ENCODE data around the gene TNS3. TPM values are rescaled to one million over a fixed set of nuclear protein-coding genes. Genes with fewer than 3 reads are reported as not detected.

TNS3 gene
- polyA plus RNA-seq, 1 of the 3 experiments (the other 2 are of a cell fraction): 72.3 TPM

DNA sequence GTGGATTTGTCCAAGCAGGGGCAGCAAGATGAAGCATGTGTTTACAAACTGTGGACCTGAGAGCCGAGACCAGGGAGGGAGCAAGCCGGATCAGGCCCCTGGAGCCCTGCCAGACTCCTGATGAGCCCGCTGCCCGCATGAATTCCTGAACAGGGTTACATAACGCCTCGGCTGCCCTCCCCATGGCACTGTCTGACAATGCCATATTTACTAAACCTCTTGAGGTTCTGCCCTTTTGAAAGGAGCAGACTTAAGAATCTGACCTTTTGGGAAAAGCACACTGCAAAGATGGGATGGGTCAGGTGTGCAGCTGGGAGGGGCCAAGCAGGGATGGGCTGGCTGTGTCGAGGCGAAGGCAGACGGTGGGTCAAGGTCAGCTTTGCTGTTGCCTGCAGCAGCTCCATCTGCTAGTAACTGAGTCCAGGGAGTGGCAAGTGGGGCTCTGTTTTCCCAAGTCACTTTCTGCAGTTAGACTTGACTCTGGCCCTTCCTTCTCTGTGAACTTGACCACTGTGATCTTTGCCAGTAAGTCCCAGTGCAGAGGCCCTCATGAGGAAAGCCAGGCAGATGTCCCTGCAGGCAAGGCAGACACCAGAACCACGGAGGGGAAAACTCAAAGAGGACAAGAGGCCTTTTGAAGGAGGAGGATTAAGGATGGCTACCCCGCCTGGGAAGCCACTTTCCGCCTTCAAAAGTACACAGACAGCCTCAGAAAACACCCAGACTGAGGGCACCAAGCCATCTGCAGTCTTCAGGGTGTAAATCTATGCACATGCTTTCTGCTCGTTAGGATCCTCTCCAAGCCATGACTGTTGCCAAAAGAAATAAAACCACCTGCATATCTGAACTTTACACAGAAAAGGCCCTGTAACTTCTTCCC is 175.8 kb downstream of the TNS3 start (continued):
- TF ChIP-seq, protein P1, sequence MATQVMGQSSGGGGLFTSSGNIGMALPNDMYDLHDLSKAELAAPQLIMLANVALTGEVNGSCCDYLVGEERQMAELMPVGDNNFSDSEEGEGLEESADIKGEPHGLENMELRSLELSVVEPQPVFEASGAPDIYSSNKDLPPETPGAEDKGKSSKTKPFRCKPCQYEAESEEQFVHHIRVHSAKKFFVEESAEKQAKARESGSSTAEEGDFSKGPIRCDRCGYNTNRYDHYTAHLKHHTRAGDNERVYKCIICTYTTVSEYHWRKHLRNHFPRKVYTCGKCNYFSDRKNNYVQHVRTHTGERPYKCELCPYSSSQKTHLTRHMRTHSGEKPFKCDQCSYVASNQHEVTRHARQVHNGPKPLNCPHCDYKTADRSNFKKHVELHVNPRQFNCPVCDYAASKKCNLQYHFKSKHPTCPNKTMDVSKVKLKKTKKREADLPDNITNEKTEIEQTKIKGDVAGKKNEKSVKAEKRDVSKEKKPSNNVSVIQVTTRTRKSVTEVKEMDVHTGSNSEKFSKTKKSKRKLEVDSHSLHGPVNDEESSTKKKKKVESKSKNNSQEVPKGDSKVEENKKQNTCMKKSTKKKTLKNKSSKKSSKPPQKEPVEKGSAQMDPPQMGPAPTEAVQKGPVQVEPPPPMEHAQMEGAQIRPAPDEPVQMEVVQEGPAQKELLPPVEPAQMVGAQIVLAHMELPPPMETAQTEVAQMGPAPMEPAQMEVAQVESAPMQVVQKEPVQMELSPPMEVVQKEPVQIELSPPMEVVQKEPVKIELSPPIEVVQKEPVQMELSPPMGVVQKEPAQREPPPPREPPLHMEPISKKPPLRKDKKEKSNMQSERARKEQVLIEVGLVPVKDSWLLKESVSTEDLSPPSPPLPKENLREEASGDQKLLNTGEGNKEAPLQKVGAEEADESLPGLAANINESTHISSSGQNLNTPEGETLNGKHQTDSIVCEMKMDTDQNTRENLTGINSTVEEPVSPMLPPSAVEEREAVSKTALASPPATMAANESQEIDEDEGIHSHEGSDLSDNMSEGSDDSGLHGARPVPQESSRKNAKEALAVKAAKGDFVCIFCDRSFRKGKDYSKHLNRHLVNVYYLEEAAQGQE (IDR thresholded peaks at IDR 0.05; ENCODE audit: low read depth, low read length): no peak
- TF ChIP-seq TAF1 (IDR thresholded peaks at IDR 0.05; ENCODE audit: borderline replicate concordance, low read depth, low read length): no peak
- no peak for TF ChIP-seq MEF2A (IDR thresholded peaks at IDR 0.05; ENCODE audit: borderline replicate concordance, low read depth)
- TF ChIP-seq, protein P2, sequence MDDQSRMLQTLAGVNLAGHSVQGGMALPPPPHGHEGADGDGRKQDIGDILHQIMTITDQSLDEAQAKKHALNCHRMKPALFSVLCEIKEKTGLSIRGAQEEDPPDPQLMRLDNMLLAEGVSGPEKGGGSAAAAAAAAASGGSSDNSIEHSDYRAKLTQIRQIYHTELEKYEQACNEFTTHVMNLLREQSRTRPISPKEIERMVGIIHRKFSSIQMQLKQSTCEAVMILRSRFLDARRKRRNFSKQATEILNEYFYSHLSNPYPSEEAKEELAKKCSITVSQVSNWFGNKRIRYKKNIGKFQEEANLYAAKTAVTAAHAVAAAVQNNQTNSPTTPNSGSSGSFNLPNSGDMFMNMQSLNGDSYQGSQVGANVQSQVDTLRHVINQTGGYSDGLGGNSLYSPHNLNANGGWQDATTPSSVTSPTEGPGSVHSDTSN (IDR thresholded peaks at IDR 0.05): no peak
- TF ChIP-seq CHD2 (IDR thresholded peaks at IDR 0.05; ENCODE audit: low read length, partially characterized antibody): no peak
- no peak for TF ChIP-seq EZH2phosphoT487 (IDR thresholded peaks at IDR 0.05; ENCODE audit: borderline replicate concordance, low read depth)
- no peak for TF ChIP-seq RXRA (IDR thresholded peaks at IDR 0.05; ENCODE audit: borderline replicate concordance, low read depth)
- TF ChIP-seq FOXJ3 (CRISPR knock-in tag; IDR thresholded peaks at IDR 0.05): no peak
- TF ChIP-seq, protein P3, sequence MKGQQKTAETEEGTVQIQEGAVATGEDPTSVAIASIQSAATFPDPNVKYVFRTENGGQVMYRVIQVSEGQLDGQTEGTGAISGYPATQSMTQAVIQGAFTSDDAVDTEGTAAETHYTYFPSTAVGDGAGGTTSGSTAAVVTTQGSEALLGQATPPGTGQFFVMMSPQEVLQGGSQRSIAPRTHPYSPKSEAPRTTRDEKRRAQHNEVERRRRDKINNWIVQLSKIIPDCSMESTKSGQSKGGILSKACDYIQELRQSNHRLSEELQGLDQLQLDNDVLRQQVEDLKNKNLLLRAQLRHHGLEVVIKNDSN (IDR thresholded peaks at IDR 0.05; ENCODE audit: borderline replicate concordance, low read depth): no peak
- no peak for TF ChIP-seq FOSL2 (IDR thresholded peaks at IDR 0.05; ENCODE audit: borderline replicate concordance, low read depth)

DNA sequence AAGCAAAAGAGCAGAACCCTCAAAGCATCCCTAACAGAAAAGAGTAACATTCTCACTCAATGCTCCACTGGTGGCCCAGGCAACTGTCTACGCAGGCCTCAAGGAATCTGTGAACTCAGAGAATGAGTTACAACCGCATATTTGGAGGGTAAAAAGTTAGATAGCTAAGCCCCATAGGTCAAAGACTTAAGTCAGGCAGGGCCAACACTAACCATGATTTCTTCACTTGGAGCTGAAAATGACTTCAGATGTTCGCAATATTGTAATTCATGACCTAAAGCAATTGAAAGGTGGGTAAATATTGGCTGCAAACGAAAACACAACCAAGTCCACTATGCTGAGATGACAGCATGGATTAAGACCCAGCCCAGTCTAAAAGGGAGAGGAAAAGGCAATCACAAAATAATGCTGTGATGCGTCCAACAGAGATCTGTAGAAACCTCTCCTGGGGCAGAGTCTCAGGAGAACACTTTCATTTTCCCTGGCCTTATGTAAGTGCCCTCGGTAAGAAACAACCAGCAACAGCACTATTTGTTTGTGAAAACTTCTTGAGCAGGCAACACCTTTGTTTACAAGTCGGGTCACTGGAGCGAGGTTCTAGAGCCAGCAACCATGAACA is 176.5 kb downstream of the TNS3 start:
- no peaks in the 10 kb centered on the region for H4K20me1 ChIP-seq (ENCODE audit: insufficient read depth)
- WGBS (ENCODE audit: low lambda C conversion rate): 90% methylated on average over 8 of the region's 8 CpGs
- no peak overlapping the region for H3K4me3 ChIP-seq (ENCODE audit: low read depth in 2 of 2, low read length in 1 of 2)
- H3K4me1 ChIP-seq (ENCODE audit: control insufficient read depth in 1 of 2, insufficient read depth in 2 of 2, low read depth in 1 of 2, low read length in 1 of 2): peaks cover 0 to 22% of the 10 kb centered on the region in 2 experiments; a peak in 1 of 4 replicates
- H3K27me3 ChIP-seq (ENCODE audit: insufficient read depth): no peaks in the 10 kb centered on the region
- ChIA-PET CTCF (interaction anchor here (0.7 to 1.3 kb wide), 3 partner anchors 14 to 415 kb away, joined by 3 to 4 read pairs (median 3); no protein-coding TSS in a partner anchor), POLR2A (no interaction called here)
- H2AFZ ChIP-seq (ENCODE audit: low read depth): no peak overlapping the region
- peaks cover 19 to 73% of the 10 kb centered on the region in 2 experiments for H3K36me3 ChIP-seq (replicated peaks in 1 of 2; ENCODE audit: control insufficient read depth in 1 of 2, insufficient read depth in 2 of 2, low read length in 1 of 2)
- H3K9me3 ChIP-seq: no peaks in the 10 kb centered on the region
- H3K27ac ChIP-seq (ENCODE audit: low read depth in 2 of 2, low read length in 1 of 2): no peak overlapping the region
- H3K9me2 ChIP-seq: no peaks in the 10 kb centered on the region
- no peak overlapping the region for H3K9ac ChIP-seq
- no peak overlapping the region for H3K4me2 ChIP-seq
- no peak for DNase-seq
- no peak for TF ChIP-seq YY1 (IDR thresholded peaks at IDR 0.05; ENCODE audit: low read depth)
- TF ChIP-seq, protein P4, sequence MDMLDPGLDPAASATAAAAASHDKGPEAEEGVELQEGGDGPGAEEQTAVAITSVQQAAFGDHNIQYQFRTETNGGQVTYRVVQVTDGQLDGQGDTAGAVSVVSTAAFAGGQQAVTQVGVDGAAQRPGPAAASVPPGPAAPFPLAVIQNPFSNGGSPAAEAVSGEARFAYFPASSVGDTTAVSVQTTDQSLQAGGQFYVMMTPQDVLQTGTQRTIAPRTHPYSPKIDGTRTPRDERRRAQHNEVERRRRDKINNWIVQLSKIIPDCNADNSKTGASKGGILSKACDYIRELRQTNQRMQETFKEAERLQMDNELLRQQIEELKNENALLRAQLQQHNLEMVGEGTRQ (IDR thresholded peaks at IDR 0.05; ENCODE audit: borderline replicate concordance, low read depth, low read length): no peak
- TF ChIP-seq, protein P2 (IDR thresholded peaks at IDR 0.05): no peak
- no peak for TF ChIP-seq NRF1 (IDR thresholded peaks at IDR 0.05; ENCODE audit: low read depth, low read length)
- TF ChIP-seq MXI1 (IDR thresholded peaks at IDR 0.05; ENCODE audit: low read depth, low read length): no peak
- no peak for TF ChIP-seq RCOR1 (IDR thresholded peaks at IDR 0.05; ENCODE audit: low read length)
- no peaks in the 10 kb centered on the region for H3F3A ChIP-seq (replicated peaks; ENCODE audit: insufficient read depth)
- H3K79me2 ChIP-seq (ENCODE audit: insufficient read depth): no peaks in the 10 kb centered on the region

Data from SK-N-SH (cell line).